PC-9 (cell line): ENCODE results near the gene F13B. TPM values are rescaled to one million over a fixed set of nuclear protein-coding genes. Genes with fewer than 3 reads are reported as not detected.

Experiments used
- BruUV-seq: library from RNA; stranded (reverse); fragments of 400-500 nt; replicated peaks from 2 replicates; lab custom pipeline; 2021; lab: Mats Ljungman, UMichigan
- CTCF ChIA-PET: fragments of 300-600 bp; sonication (Branson Sonifier 250); formaldehyde crosslinking; loops from one replicate; lab custom pipeline; 2022; ENCODE audit warnings: antibody characterized with exemption; lab: Charles Lee
- POLR2A ChIA-PET: fragments of 300-600 bp; sonication (Branson Sonifier 250); formaldehyde crosslinking; loops from one replicate; lab custom pipeline; 2022; ENCODE audit warnings: antibody characterized with exemption; ENCODE audit not compliant: unreplicated experiment; lab: Charles Lee
- DNase-seq, 2 experiments: peaks; one replicate each; pipeline versions ENCODE4 v3.0.0 to v3.0.0-alpha.2; 2015 to 2022; ENCODE audit warnings: mixed read lengths in 1 of 2
- H2AFZ ChIP-seq: fragments of 200-600 bp; sonication (generic); 2 replicates; pipeline ENCODE4 v1.8.1; 2017; ENCODE audit warnings: antibody characterized with exemption
- H3F3A ChIP-seq: fragments of 200-600 bp; sonication (generic); 2 replicates; pipeline ENCODE4 v1.8.1; 2017; ENCODE audit warnings: antibody characterized with exemption, mild to moderate bottlenecking, low read depth; ENCODE audit not compliant: insufficient read depth
- H3K27ac ChIP-seq: fragments of 200-600 bp; sonication (generic); 2 replicates; pipeline ENCODE4 v1.6.1; 2016; ENCODE audit warnings: mixed run types
- H3K27me3 ChIP-seq: fragments of 200-600 bp; sonication (generic); 2 replicates; pipeline ENCODE4 v1.6.1; 2016; ENCODE audit warnings: low read depth, mixed run types; ENCODE audit not compliant: insufficient read depth
- H3K36me3 ChIP-seq: fragments of 200-600 bp; sonication (generic); 2 replicates; pipeline ENCODE4 v1.6.1; 2016; ENCODE audit warnings: low read depth, mixed run types
- H3K4me1 ChIP-seq: fragments of 200-600 bp; sonication (generic); replicated peaks from 2 replicates; pipeline ENCODE4 v1.6.1; 2016; ENCODE audit warnings: mixed run types; ENCODE audit not compliant: insufficient read depth
- H3K4me2 ChIP-seq: fragments of 200-600 bp; sonication (generic); 2 replicates; pipeline ENCODE4 v1.6.1; 2017; ENCODE audit warnings: mixed run types
- H3K4me3 ChIP-seq: fragments of 200-600 bp; sonication (generic); 2 replicates; pipeline ENCODE4 v1.6.1; 2016; ENCODE audit warnings: mixed run types
- H3K79me2 ChIP-seq: fragments of 200-600 bp; sonication (generic); 2 replicates; pipeline ENCODE4 v1.6.1; 2017; ENCODE audit warnings: low read depth, mixed run types
- H3K9me2 ChIP-seq: fragments of 200-600 bp; sonication (generic); 2 replicates; pipeline ENCODE4 v1.8.1; 2017; ENCODE audit warnings: mild to moderate bottlenecking; ENCODE audit not compliant: insufficient read depth
- H3K9me3 ChIP-seq: fragments of 200-600 bp; sonication (generic); 2 replicates; pipeline ENCODE4 v1.8.1; 2016; ENCODE audit warnings: low read depth; ENCODE audit not compliant: insufficient read depth
- H4K20me1 ChIP-seq: fragments of 200-600 bp; sonication (generic); 2 replicates; pipeline ENCODE4 v1.8.1; 2017; ENCODE audit not compliant: insufficient read depth
- CTCF ChIP-seq: fragments of 200-600 bp; sonication (generic); conservative IDR thresholded peaks from 2 replicates; pipeline ENCODE4 v1.6.1; 2017; ENCODE audit warnings: mixed run types, antibody characterized with exemption, mild to moderate bottlenecking, moderate library complexity
- EZH2 ChIP-seq: fragments of 200-600 bp; sonication (generic); IDR thresholded peaks from 2 replicates; pipeline ENCODE4 v1.8.0; 2017; ENCODE audit warnings: antibody characterized with exemption, low read depth
- intact Hi-C: fragments of 100-400 bp; cut with micrococcal nuclease; formaldehyde crosslinking; loops from one replicate; pipeline ENCODE4 v1.10.0; 2022; ENCODE audit not compliant: unreplicated experiment
- total RNA-seq: library from RNA; stranded (reverse); gene quantifications from 2 replicates; pipeline ENCODE4 v1.2.3, GENCODE V29; 2021

F13B gene
- total RNA-seq, 1 experiment from 2014 or later = not detected

DNA sequence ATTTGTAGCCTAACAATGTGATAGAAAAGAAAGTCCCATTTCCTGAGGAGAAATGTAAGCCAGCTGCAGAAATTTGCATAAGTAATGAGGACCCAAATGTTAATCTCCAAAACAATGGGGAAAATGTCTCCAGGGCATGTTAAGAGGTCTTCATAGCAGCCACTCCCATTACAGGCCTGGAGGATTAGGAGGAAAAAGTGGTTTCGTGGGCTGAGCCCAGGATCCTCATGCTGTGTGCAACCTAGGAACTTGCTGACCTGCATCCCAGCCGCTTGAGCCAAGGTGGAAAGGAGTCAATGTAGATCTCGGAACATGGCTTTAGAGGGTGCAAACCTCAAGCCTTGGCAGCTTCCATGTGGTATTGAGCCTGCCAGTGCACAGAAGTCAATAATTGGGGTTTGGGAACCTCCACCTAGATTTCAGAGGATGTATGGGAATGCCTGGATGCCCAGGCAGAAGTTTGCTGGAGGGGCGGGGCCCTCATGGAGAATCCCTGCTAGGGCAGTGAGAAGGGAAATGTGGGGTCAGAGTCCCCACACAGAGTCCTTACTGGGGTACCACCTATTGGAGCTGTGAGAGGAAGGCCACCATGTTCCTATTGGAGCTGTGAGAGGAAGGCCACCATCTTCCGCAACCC, 14.2 kb upstream of the F13B start:
- H3K4me3 ChIP-seq = no peak overlapping the region
- no peaks in the 10 kb centered on the region for H3K27me3 ChIP-seq
- H3F3A ChIP-seq = no peaks in the 10 kb centered on the region
- peaks cover 25% of the 10 kb centered on the region; the same call in 1 of the 2 replicates for H3K36me3 ChIP-seq
- BruUV-seq = no TSS peak
- CTCF ChIA-PET = no interaction called here
- POLR2A ChIA-PET = no interaction called here
- H3K27ac ChIP-seq = no peak overlapping the region
- no peak overlapping the region for H3K4me2 ChIP-seq
- H3K9me2 ChIP-seq = no peaks in the 10 kb centered on the region; the same call in 1 of the 2 replicates
- H3K79me2 ChIP-seq = no peaks in the 10 kb centered on the region
- intact Hi-C loops = no loop called here
- no peak overlapping the region for H2AFZ ChIP-seq
- peaks cover 7% of the 10 kb centered on the region; the same call in 1 of the 2 replicates for H3K9me3 ChIP-seq
- TF ChIP-seq CTCF = no peak
- TF ChIP-seq EZH2 = no peak
- H4K20me1 ChIP-seq = no peaks in the 10 kb centered on the region
- H3K4me1 ChIP-seq = no peaks in the 10 kb centered on the region
- no peak for DNase-seq

- Histone ChIP-seq H3K27ac (no peak overlapping the region), H3K9me2 (no peaks in the 10 kb centered on the region; the same call in 1 of the 2 replicates), H3F3A (no peaks in the 10 kb centered on the region), H3K4me2 (no peak overlapping the region), H3K4me1 (no peaks in the 10 kb centered on the region), H2AFZ (no peak overlapping the region), H3K36me3 (peaks cover 16% of the 10 kb centered on the region; the same call in 1 of the 2 replicates), H4K20me1 (no peaks in the 10 kb centered on the region), H3K79me2 (no peaks in the 10 kb centered on the region), H3K9me3 (peaks cover 7% of the 10 kb centered on the region; the same call in 1 of the 2 replicates), H3K4me3 (no peak overlapping the region), H3K27me3 (no peaks in the 10 kb centered on the region)
- ChIA-PET CTCF (no interaction called here), POLR2A (no interaction called here)
- DNase-seq = no peak
- no peak for TF ChIP-seq EZH2
- TF ChIP-seq CTCF = no peak
- BruUV-seq = no TSS peak
- intact Hi-C loops = no loop called here
Observed at GRCh38 chr1:197080323-197080722, 13.3 kb upstream of the F13B start.

- Histone ChIP-seq H3K4me1 (no peaks in the 10 kb centered on the region), H3K9me3 (peaks cover 7% of the 10 kb centered on the region; the same call in 1 of the 2 replicates), H2AFZ (no peak overlapping the region), H3F3A (no peaks in the 10 kb centered on the region), H4K20me1 (no peaks in the 10 kb centered on the region), H3K27me3 (no peaks in the 10 kb centered on the region), H3K4me3 (no peak overlapping the region), H3K79me2 (no peaks in the 10 kb centered on the region), H3K4me2 (no peak overlapping the region), H3K27ac (no peak overlapping the region), H3K36me3 (no peaks in the 10 kb centered on the region), H3K9me2 (no peaks in the 10 kb centered on the region; the same call in 1 of the 2 replicates)
- ChIA-PET CTCF (no interaction called here), POLR2A (no interaction called here)
- DNase-seq = no peak
- intact Hi-C loops = no loop called here
- BruUV-seq = no TSS peak
- no peak for TF ChIP-seq CTCF
- no peak for TF ChIP-seq EZH2
Observed at GRCh38 chr1:197076585-197076984, 9.5 kb upstream of the F13B start.
